ENCODE data around the gene POMC.

POMC gene

GRCh38 chr2:25176541-25177181 is 8.3 kb upstream of the POMC start:
- H3K27ac ChIP-seq = no peak overlapping the region
- no peak for TF ChIP-seq CTCF (conservative IDR thresholded peaks at IDR 0.05)

- H3K27ac ChIP-seq = no peak overlapping the region
- no peak for TF ChIP-seq CTCF (conservative IDR thresholded peaks at IDR 0.05)
Observed at GRCh38 chr2:25176138-25176537, 7.8 kb upstream of the POMC start.

GRCh38 chr2:25174192-25174861 is 5.9 kb upstream of the POMC start:
- H3K27ac ChIP-seq = no peak overlapping the region
- TF ChIP-seq CTCF (conservative IDR thresholded peaks at IDR 0.05) = no peak

GRCh38 chr2:25173719-25174118 is 5.3 kb upstream of the POMC start:
- no peak for TF ChIP-seq CTCF (conservative IDR thresholded peaks at IDR 0.05)
- no peak overlapping the region for H3K27ac ChIP-seq

- TF ChIP-seq CTCF (conservative IDR thresholded peaks at IDR 0.05) = no peak
- no peak overlapping the region for H3K27ac ChIP-seq
Observed at GRCh38 chr2:25170888-25171287, 2.5 kb upstream of the POMC start.

- H3K27ac ChIP-seq = no peak overlapping the region
- TF ChIP-seq CTCF (conservative IDR thresholded peaks at IDR 0.05) = no peak
Observed at GRCh38 chr2:25169073-25169470, 692 bp upstream of the POMC start.

- peak; percentile 82 for TF ChIP-seq CTCF (conservative IDR thresholded peaks at IDR 0.05)
- H3K27ac ChIP-seq = no peak overlapping the region
Observed at GRCh38 chr2:25165992-25166875, 2.1 kb downstream of the POMC start.

All from VCaP (cell line).